K562 (cell line): ENCODE data around the gene SRSF11. TPM values are rescaled to one million over a fixed set of nuclear protein-coding genes. Genes with fewer than 3 reads are reported as not detected.

Source experiments
- HNRNPLL ChIP-seq: fragments of 200-400 bp; formaldehyde crosslinking; IDR thresholded peaks from 2 replicates; pipeline ENCODE4 v1.6.1; 2017; ENCODE audit warnings: low read length, low read depth, mild to moderate bottlenecking; ENCODE audit not compliant: poor library complexity, severe bottlenecking
- KDM1A ChIP-seq, 2 experiments: fragments of 450-650 bp; IDR thresholded peaks; 2 replicates each; pipeline ENCODE4 v1.6.1; 2016; ENCODE audit warnings: mild to moderate bottlenecking in 2 of 2
- MAX ChIP-seq: sonication (generic); formaldehyde crosslinking; IDR thresholded peaks from 2 replicates; pipeline ENCODE4 v1.9.0; 2022; ENCODE audit warnings: mild to moderate bottlenecking, missing genetic modification reagents
- NR2C2 ChIP-seq, 2 experiments: fragments of 200-800 bp in 1 of 2; sonication (Bioruptor generic) in 1 of 2; sonication (generic) in 1 of 2; formaldehyde crosslinking in 1 of 2; IDR thresholded peaks; 2 replicates each; pipeline versions ENCODE4 v1.6.1 to v1.8.0; 2016 to 2022; ENCODE audit warnings: mild to moderate bottlenecking in 1 of 2, missing compliant biosample characterization in 1 of 2, missing genetic modification characterization in 1 of 2, missing genetic modification reagents in 1 of 2
- SAFB ChIP-seq: fragments of 200-400 bp; formaldehyde crosslinking; IDR thresholded peaks from 2 replicates; pipeline ENCODE4 v1.6.1; 2017; ENCODE audit warnings: low read depth, low read length, borderline replicate concordance
- SMAD3 ChIP-seq: fragments of 450-650 bp; formaldehyde crosslinking; conservative IDR thresholded peaks from 2 replicates; pipeline ENCODE4 v1.4.0; 2020; ENCODE audit warnings: mild to moderate bottlenecking
- SRSF7 ChIP-seq: fragments of 200-400 bp; formaldehyde crosslinking; optimal IDR thresholded peaks from 2 replicates; pipeline ENCODE3; 2017; ENCODE audit warnings: mild to moderate bottlenecking, low read depth, low read length
- STAG1 ChIP-seq: sonication (generic); formaldehyde crosslinking; IDR thresholded peaks from 2 replicates; pipeline ENCODE4 v1.5.0; 2020; ENCODE audit warnings: missing genetic modification reagents, borderline replicate concordance
- ZBTB33 ChIP-seq: sonication (generic); formaldehyde crosslinking; IDR thresholded peaks from 2 replicates; pipeline ENCODE4 v1.8.1; 2023; ENCODE audit warnings: mild to moderate bottlenecking, missing genetic modification reagents
- ZNF165 ChIP-seq: fragments of 250-450 bp; sonication (Bioruptor Pico); IDR thresholded peaks from 2 replicates; pipeline ENCODE4 v1.4.0; 2020; ENCODE audit warnings: borderline replicate concordance
- ZNF263 ChIP-seq: sonication (generic); formaldehyde crosslinking; IDR thresholded peaks from 2 replicates; pipeline ENCODE4 v1.8.0; 2022; ENCODE audit warnings: mild to moderate bottlenecking, missing genetic modification reagents, borderline replicate concordance
- ZNF785 ChIP-seq: fragments of 250-450 bp; sonication (Bioruptor Pico); IDR thresholded peaks from 2 replicates; pipeline ENCODE4 v1.4.0; 2020; ENCODE audit warnings: mild to moderate bottlenecking
- polyA plus RNA-seq, 8 experiments: library from polyadenylated mRNA; depleted of rRNA in 4 of 8; stranded (reverse) in 5 of 8; unstranded in 3 of 8; fragments of >200 nt; fragmentation: Nextera tagmentation in 2 of 8; fragmentation: Illumina TruSeq in 1 of 8; extraction: Ambion mirVana in 2 of 8; extraction: Trizol in 1 of 8; gene quantifications; 2 replicates each; pipeline versions ENCODE4 v1.2.1 to v1.2.3, GENCODE V29; 2011 to 2014; ENCODE audit warnings: inconsistent platforms in 1 of 8, missing spikeins in 1 of 8
- total RNA-seq, 7 experiments: library from RNA; depleted of rRNA in 6 of 7; stranded (reverse); fragments of >200 nt in 6 of 7; fragmentation: Illumina TruSeq in 2 of 7; extraction: Trizol in 2 of 7; gene quantifications; 2 replicates each; pipeline versions ENCODE4 v1.2.1 to v1.2.3, GENCODE V29; 2011 to 2021; ENCODE audit warnings: low replicate concordance in 1 of 7
- TF ChIP-seq, protein P1 (sequence below), 2 experiments: fragments of 450-650 bp; IDR thresholded peaks; 2 replicates each; pipeline ENCODE4 v1.6.1; 2016; ENCODE audit warnings: mild to moderate bottlenecking in 2 of 2, borderline replicate concordance in 1 of 2, low read depth in 1 of 2, moderate library complexity in 1 of 2

The SRSF11 gene
- total and polyA plus RNA-seq, 9 of the 15 experiments (the other 6 are each of a cell fraction or from before 2014, with no cell fraction given), result 76.9 to 418 (median 190) TPM

DNA sequence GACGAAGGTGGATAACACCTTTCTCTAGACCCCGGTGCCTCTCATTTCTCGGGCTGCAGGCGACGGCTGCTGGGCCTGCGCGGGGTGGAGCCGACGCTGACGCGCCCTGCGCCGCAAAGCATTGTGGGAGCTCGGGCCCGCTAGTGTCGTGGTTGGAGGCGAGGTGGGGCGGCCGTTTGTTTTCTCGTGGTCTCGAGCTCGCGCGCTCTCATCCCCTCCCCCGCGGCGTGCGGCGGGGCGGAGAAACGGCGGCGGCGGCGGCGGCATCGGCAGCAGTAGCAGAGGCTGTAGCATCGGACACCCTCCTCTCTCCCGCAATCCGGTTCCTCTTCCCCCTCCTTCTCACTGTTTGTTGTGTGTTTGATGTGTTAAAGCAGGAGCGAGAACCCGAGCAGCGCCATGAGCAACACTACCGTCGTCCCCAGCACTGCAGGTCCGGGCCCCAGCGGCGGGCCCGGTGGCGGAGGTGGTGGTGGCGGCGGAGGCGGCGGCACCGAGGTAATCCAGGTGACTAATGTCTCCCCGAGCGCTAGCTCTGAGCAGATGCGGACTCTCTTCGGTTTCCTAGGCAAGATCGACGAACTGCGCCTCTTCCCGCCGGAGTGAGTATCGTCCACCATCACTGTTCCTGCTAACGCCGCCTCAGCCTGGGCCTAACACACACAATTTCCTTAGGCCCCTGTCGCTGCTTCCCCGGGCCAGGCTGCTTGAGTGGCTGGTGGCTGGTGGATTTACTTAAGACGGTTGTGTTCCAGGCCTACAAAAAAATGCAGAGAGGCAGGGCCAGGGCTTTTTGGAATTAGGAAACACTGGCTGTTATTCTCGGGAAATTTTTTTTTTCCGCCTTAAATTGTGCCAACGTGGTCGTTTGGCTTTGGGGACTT lies at the start of gene SRSF11 (continued):
- TF ChIP-seq, protein P1, sequence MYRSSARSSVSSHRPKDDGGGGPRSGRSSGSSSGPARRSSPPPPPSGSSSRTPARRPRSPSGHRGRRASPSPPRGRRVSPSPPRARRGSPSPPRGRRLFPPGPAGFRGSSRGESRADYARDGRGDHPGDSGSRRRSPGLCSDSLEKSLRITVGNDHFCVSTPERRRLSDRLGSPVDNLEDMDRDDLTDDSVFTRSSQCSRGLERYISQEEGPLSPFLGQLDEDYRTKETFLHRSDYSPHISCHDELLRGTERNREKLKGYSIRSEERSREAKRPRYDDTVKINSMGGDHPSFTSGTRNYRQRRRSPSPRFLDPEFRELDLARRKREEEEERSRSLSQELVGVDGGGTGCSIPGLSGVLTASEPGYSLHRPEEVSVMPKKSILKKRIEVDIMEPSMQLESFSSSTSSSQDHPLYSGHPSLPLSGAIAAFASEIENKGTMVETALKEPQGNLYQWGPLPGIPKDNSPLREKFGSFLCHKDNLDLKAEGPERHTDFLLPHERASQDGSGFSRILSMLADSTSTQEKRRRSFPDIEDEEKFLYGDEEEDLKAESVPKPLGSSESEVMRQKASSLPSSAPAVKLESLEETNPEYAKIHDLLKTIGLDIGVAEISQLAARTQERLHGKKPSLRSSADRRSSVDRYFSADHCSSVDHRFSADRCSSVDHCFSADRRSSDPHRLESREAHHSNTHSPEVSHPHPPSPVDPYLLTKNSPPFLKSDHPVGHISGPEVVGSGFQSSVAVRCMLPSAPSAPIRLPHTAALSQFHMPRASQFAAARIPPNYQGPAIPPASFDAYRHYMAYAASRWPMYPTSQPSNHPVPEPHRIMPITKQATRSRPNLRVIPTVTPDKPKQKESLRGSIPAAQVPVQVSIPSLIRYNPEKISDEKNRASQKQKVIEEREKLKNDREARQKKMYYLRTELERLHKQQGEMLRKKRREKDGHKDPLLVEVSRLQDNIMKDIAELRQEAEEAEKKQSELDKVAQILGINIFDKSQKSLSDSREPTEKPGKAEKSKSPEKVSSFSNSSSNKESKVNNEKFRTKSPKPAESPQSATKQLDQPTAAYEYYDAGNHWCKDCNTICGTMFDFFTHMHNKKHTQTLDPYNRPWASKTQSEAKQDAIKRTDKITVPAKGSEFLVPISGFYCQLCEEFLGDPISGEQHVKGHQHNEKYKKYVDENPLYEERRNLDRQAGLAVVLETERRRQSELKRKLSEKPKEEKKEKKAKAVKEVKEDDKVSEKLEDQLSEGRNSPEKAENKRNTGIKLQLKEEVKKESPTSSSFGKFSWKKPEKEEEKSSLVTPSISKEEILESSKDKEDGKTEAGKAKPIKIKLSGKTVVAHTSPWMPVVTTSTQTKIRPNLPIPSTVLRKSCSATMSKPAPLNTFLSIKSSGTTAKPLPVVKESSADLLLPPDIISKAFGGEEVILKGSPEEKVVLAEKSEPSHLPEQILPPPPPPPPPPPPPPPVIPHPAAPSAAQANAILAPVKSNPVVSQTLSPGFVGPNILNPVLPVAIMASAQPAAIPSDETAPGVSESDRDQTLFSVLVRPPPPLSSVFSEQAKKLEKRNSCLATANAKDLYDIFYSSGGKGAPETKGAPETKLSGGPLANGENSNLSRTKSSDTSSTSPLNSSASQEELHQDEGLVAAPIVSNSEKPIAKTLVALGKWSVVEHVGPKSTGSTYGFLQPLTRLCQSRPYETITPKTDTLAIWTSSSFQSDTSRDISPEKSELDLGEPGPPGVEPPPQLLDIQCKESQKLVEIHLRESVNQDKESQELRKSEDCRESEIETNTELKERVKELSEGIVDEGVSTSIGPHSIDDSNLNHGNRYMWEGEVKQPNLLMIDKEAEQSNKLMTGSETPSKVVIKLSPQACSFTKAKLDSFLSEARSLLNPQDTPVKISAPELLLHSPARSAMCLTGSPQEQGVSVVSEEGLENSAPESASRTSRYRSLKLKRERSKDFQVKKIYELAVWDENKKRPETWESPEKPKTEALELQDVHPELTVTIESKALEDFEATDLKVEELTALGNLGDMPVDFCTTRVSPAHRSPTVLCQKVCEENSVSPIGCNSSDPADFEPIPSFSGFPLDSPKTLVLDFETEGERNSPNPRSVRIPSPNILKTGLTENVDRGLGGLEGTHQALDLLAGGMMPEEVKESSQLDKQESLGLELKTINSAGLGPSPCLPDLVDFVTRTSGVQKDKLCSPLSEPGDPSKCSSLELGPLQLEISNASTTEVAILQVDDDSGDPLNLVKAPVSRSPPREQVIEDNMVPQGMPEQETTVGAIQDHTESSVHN (IDR thresholded peaks at IDR 0.05; ENCODE audit: borderline replicate concordance in 1 of 2, low read depth in 1 of 2), result no peak
- TF ChIP-seq ZNF785 (CRISPR knock-in tag) (no peak), HNRNPLL (no peak), SMAD3 (CRISPR knock-in tag) (no peak), MAX (CRISPR knock-in tag) (peak; percentile 90), ZBTB33 (CRISPR knock-in tag) (no peak), STAG1 (no peak), NR2C2 (CRISPR knock-in tag; IDR thresholded peaks at IDR 0.05) (no peak), NR2C2 (tag; IDR thresholded peaks at IDR 0.05) (no peak), SAFB (peak; percentile 88), ZNF263 (CRISPR knock-in tag) (peak; percentile 67; the same call in 1 of the 2 replicates), KDM1A (IDR thresholded peaks at IDR 0.05) (no peak), ZNF165 (CRISPR knock-in tag) (no peak), SRSF7 (no peak)
